ENCODE measurements around the gene TRABD2B.

GRCh38 chr1:47935856-47936255 is 61.3 kb downstream of the TRABD2B start:
- TF ChIP-seq CTCF (IDR thresholded peaks at IDR 0.05) (no peak), ZFX (IDR thresholded peaks at IDR 0.05; ENCODE audit: borderline replicate concordance) (no peak)
